ENCODE data around the gene CPNE5. TPM values are rescaled to one million over a fixed set of nuclear protein-coding genes. Genes with fewer than 3 reads are reported as not detected.

The CPNE5 gene
- total and polyA plus RNA-seq, 9 of the 15 experiments (the other 6 are each of a cell fraction or from before 2014, with no cell fraction given), result 0.14 to 1.0 (median 0.46) TPM; not detected in 2

GRCh38 chr6:36786055-36786675 is 53.1 kb downstream of the CPNE5 start:
- DNase-seq (ENCODE audit: extremely low read depth in 1 of 4, low spot score in 3 of 4) (peak in 3 of 4 experiments; percentile 44 to 65 (median 53)), ATAC-seq (no peak), FAIRE-seq (peak; percentile 55)
- Histone ChIP-seq H3K4me1 (replicated peaks in 1 of 2; ENCODE audit: control insufficient read depth in 2 of 2, insufficient read depth in 2 of 2, low read length in 2 of 2) (0 out of 5 replicates have a peak, but pooled peaks cover 0 to 5% of the 10 kb centered on the region in 2 experiments), H2AFZ (ENCODE audit: low read depth, low read length) (no peak overlapping the region), H3K36me3 (ENCODE audit: control insufficient read depth, insufficient read depth, low read length) (no peaks in the 10 kb centered on the region), H3K27ac (ENCODE audit: extremely low read depth, low read depth, low read length) (no peak overlapping the region), H3K27me3 (ENCODE audit: control insufficient read depth in 2 of 2, insufficient read depth in 2 of 2, low read length in 2 of 2) (peaks cover 30 to 31% of the 10 kb centered on the region in 2 experiments), H3K9me3 (replicated peaks; ENCODE audit: control insufficient read depth, insufficient read depth, low read depth, low read length) (no peaks in the 10 kb centered on the region), H3K9ac (ENCODE audit: insufficient read depth in 1 of 2, low read depth in 2 of 2, low read length in 2 of 2) (no peak overlapping the region), H3K4me3 (no peak overlapping the region), H3K79me2 (ENCODE audit: control insufficient read depth, insufficient read depth, low read length) (no peaks in the 10 kb centered on the region), H3K9me1 (ENCODE audit: control insufficient read depth, insufficient read depth, low read length) (no peaks in the 10 kb centered on the region), H3K4me2 (ENCODE audit: insufficient read depth, low read length) (no peak overlapping the region), H4K20me1 (replicated peaks; ENCODE audit: control insufficient read depth, insufficient read depth, low read length) (no peaks in the 10 kb centered on the region)
- ChIA-PET POLR2A (interaction anchor here (1.0 to 1.4 kb wide), 5 partner anchors 11 to 67 kb away, joined by 3 to 5 read pairs (median 3); no protein-coding TSS in a partner anchor), CTCF (ENCODE audit: low intra/inter-chr PET ratio) (no interaction called here)
- TF ChIP-seq SIN3A (IDR thresholded peaks at IDR 0.05; ENCODE audit: borderline replicate concordance in 2 of 2, control insufficient read depth in 1 of 2, low read depth in 2 of 2, low read length in 2 of 2), result no peak
- TF ChIP-seq NBN (IDR thresholded peaks at IDR 0.05; ENCODE audit: low read depth), result no peak
- no peak for TF ChIP-seq MYBL2 (IDR thresholded peaks at IDR 0.05; ENCODE audit: low read depth)
- no peak for TF ChIP-seq MYBL2 (CRISPR knock-in tag; IDR thresholded peaks at IDR 0.05; ENCODE audit: borderline replicate concordance)
- TF ChIP-seq PKNOX1 (IDR thresholded peaks at IDR 0.05), result 0 out of 2 replicates have a peak, but pooled peaks have one; percentile 12
- in situ Hi-C loops (cut with MboI), result no loop called here
- 7% methylated on average over 6 of the region's 6 CpGs for WGBS (ENCODE audit: insufficient coverage, low coverage, missing lambda C conversion rate)
- BruUV-seq (replicated peaks), result no TSS peak
- intact Hi-C loops (cut with micrococcal nuclease), result no loop called here
